Fibroblast of the aortic adventitia (primary cell): ENCODE data around the gene HMX1. TPM values are rescaled to one million over a fixed set of nuclear protein-coding genes. Genes with fewer than 3 reads are reported as not detected.

Experiments
- DNase-seq: peaks from one replicate; pipeline ENCODE4 v3.0.0-alpha.2; 2010; ENCODE audit warnings: low read depth
- H3K4me3 ChIP-seq: 2 replicates; pipeline ENCODE4 v1.5.1; 2011; ENCODE audit warnings: low read depth, mild to moderate bottlenecking, control low read depth, low read length, moderate library complexity
- total RNA-seq: library from RNA; depleted of rRNA; stranded (reverse); fragments of >200 nt; gene quantifications from 2 replicates; pipeline ENCODE4 v1.2.3, GENCODE V29; 2012; ENCODE audit warnings: low replicate concordance
- TF ChIP-seq, protein P1 (sequence below): IDR thresholded peaks from 2 replicates; pipeline ENCODE4 v1.5.1; 2011; ENCODE audit warnings: mild to moderate bottlenecking, low read length, control low read depth, inconsistent platforms; ENCODE audit not compliant: insufficient read depth

Gene HMX1
- total RNA-seq, 1 donor, result not detected

DNA sequence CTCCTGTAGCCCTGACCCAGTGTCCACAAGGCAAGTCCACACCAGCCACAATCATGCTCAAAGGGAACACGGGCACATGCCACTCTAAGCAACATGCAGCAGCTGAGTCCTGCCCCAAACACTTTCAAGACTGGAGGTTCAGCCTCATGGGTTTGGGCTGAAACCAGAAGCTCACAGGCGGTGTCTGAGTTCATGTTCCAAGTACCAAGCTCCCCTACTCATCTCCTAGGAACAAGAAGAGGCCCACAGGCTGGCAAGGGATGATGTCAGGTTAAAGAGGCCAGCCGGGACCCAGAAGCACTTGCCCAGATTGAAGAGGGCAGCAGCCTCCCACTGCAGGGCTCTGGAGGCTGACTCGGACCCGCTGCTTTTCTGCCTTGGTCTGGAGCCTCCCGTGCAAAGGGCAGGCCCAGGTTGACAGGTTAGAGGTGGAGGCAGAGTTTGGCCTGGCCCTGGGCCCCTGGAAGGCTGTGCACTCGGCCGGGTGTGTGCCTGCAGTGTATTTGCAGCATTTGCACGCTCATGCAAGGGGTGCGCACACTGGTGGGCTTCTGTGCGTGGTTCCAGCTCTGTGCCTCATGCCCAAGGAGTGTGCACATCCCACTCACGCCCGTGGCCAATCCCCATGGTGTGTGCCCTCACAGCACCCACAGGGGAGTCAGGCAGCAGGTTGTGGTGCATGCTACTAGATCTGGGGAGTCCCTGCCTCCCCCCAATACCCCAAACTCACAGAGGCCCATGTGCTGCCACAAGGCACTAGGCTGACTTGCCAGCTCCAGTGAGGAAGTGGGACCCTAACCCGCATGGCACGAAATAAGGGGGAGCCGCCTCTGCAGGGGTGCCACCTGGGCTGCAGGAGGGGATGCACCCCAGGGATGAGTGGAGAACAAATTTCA is 2.4 kb downstream of the HMX1 start:
- TF ChIP-seq, protein P1, sequence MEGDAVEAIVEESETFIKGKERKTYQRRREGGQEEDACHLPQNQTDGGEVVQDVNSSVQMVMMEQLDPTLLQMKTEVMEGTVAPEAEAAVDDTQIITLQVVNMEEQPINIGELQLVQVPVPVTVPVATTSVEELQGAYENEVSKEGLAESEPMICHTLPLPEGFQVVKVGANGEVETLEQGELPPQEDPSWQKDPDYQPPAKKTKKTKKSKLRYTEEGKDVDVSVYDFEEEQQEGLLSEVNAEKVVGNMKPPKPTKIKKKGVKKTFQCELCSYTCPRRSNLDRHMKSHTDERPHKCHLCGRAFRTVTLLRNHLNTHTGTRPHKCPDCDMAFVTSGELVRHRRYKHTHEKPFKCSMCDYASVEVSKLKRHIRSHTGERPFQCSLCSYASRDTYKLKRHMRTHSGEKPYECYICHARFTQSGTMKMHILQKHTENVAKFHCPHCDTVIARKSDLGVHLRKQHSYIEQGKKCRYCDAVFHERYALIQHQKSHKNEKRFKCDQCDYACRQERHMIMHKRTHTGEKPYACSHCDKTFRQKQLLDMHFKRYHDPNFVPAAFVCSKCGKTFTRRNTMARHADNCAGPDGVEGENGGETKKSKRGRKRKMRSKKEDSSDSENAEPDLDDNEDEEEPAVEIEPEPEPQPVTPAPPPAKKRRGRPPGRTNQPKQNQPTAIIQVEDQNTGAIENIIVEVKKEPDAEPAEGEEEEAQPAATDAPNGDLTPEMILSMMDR, result no peak
- H3K4me3 ChIP-seq, result no peak overlapping the region
- DNase-seq, result no peak

GRCh38 chr4:8868321-8869001 is 3.2 kb downstream of the HMX1 start:
- no peak for DNase-seq
- TF ChIP-seq, protein P1, result no peak
- no peak overlapping the region for H3K4me3 ChIP-seq

DNA sequence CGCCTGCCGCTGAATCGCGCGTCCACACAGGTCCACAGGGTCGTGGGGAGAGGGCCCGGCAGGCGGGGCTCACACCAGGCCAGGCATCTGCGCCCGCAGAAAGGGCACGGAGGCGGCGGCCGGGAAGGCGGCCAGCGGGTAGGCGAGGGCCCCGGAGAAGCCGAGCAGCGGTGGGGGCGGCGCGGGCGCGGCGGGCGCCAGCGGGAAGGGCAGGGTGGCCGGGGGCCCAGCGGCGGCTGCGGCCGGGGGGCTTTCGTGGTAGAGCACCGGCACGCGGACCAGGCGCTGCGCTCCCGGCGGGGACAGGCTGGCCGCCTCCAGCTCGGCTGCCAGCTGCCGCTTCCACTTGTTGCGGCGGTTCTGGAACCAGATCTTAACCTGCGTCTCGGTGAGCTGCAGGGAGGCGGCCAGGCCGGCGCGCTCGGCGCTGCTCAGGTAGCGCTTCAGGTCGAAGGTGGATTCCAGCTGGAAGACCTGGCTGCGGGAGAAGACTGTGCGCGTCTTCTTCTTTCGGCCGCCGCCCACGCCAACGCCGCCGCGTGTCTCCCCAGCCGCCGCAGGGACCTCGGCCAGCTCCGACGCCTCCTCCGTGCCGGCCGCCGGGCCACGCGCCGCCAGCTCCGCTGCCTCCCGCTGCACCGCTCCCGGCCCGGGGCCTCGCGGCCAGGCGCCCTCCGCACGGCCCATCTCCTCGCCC is 3.9 kb downstream of the HMX1 start:
- H3K4me3 ChIP-seq, result no peak overlapping the region
- no peak for DNase-seq
- TF ChIP-seq, protein P1, result no peak

DNA sequence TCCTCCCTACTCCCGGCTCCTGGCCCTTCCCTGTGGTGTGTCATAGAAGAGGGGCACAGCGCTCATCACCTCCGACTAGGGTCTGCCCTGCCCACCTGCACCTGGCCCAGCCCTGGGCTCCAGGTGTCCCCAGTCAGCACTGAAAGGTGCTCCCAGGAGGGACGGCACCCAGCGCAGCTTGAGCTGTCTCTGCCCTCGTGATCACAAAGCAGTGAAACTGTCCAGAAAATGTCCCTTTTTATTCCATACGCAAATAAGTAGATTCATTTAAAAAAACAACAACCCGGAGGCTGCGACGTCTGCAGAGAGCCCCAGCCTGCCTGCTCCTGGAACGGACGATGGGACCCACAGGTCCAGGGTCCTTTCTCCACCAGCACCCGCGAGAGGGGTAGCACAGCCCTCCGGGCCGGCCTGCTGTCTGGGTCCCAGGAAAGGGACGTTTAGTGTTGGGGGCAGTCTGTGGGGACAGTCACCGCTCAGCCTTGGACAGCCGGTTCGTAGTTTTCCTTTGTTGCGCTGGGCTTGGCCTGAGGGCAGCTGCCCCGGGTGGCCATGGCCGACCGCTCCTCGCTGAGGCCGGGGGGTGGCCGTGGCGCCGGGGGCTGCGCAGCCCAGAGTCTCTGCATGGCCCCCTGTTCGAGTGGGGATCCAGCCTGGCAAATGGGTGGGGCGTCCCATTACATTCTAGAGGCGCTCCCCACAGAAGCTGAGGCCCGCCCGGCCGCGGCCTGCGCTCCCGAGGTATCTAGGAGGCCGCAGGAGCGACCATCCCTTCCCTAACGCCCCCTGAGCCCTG is 4.6 kb downstream of the HMX1 start:
- DNase-seq, result no peak
- TF ChIP-seq, protein P1, result no peak
- H3K4me3 ChIP-seq, result no peak overlapping the region

DNA sequence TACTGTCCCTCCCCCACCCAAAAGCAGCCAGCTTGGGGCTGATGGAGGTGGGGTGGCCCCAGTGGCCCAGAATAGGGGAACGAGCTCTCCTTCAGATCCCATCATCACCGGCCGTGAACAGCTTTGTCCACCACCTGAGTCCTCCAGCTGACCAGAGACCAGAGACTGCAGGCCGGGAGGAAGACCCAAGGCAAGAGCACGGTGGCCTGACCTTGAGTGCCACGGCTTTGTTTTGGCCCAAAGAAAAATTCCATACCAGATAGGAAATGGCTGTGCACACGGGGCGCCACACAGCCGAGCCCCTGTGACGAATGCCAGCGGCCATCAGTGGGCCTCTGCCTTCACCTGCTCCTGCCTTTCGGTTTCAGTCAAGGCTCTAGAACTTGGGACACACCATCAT is 5.2 kb downstream of the HMX1 start:
- H3K4me3 ChIP-seq, result no peak overlapping the region
- DNase-seq, result no peak
- TF ChIP-seq, protein P1, result no peak

- DNase-seq, result no peak
- no peak overlapping the region for H3K4me3 ChIP-seq
- TF ChIP-seq, protein P1, result no peak
Measured at GRCh38 chr4:8865681-8866310, 5.8 kb downstream of the HMX1 start.
